NCI-H2081 treated with DMSO at 0.1 percent for 48 hours (cell line): ENCODE results near the gene VPS37B.
"Not testable (repeated sequence)": the region's sequence is repeated elsewhere in the genome, so short reads cannot be mapped to it uniquely, and the experiment has no call there.

Experiments
- DNase-seq: peaks from one replicate; lab custom pipeline; 2025; lab: John Stamatoyannopoulos, UW

The VPS37B gene, protein sequence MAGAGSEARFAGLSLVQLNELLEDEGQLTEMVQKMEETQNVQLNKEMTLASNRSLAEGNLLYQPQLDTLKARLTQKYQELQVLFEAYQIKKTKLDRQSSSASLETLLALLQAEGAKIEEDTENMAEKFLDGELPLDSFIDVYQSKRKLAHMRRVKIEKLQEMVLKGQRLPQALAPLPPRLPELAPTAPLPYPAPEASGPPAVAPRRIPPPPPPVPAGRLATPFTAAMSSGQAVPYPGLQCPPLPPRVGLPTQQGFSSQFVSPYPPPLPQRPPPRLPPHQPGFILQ

DNA sequence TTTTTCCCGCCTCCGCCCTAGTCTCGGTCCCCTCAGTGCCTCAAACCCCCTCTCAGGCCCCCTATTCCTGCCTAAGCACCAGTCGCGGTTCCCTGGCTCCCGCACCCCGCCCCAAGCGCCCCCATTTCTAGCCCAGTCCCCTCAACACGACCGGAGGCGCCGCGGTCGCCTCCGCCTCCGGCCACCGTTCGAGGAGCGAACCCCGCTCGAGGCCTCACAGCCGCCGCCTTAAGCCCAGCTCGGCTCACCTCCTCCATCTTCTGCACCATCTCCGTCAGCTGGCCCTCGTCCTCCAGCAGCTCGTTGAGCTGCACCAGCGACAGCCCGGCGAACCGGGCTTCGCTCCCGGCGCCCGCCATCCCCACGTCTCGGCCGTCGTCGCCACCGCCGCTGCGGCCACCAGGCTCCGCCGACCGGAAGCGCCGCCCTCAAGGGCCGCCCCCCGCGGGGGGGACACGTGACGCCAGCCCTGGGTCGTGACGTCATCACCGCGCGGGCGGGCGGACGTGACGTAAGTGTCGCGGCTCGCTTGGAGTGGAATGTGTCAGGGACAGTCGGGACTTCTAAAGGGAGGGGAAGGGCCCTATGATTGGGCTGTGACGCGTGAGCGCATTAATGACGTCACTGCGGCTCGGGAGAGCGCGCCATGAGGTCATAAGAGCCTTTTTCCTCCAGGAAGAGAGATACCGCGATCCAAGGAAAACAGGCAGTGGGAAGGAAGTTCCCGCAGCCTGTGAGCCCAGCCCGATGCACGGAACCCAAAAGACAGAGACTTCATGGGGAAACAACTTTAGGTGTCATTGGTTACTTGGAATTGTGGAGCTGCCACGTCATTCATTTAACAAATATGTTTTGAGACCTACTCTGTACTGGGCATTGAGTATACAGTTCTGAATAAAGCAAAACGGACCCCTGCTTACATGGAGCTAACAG is at the start of gene VPS37B:
TSS of gene VPS37B (minus strand) at position 421 of the 933 bp plus-strand sequence. CDS start at position 359, 62 bp downstream.
- no peak for DNase-seq

- no peak for DNase-seq
These were observed 49.0 kb upstream of the VPS37B start for GRCh38 chr12:122944605-122945592.

DNA sequence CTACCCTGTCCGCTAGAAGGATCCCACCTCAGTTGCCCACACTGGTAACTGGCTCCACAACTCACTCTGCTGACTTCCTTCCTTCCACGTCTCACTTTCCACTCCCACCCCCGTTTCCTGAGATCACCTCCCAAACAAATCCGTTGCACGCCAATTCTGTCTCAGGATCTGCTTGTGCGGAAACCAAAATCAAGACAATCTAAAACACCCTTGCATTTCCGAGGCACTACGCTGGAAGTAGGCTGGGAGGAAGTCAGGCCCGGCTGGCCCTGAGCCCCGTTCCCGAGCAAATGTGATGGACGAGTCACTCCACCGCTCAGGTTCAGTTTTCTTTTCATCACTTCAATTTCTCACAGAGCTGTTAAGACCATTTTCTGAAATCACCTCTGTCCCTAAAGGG is 47.3 kb upstream of the VPS37B start:
- DNase-seq = no peak

GRCh38 chr12:122942637-122943036 is 46.7 kb upstream of the VPS37B start:
- DNase-seq = no peak

GRCh38 chr12:122941351-122941750 is 45.4 kb upstream of the VPS37B start:
- not testable (repeated sequence) for DNase-seq

DNA sequence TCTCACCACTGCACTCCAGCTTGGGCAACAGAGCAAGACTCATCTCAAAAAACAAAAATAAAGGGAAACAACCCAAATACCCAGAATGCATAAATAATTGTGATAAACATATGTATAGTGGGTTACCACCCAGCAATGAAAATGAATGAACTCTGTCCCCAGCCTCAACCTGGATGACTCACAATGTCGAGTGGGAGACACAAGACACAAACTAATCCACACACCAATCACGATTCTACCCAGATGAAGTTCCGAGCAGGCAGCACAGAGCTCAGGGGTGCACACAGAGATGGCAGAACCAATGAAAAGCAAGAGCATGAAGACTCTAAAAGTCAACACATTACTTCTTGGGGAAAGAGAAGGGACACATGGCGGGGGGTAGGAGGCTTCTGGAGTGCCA is 43.2 kb upstream of the VPS37B start:
- no peak for DNase-seq

DNA sequence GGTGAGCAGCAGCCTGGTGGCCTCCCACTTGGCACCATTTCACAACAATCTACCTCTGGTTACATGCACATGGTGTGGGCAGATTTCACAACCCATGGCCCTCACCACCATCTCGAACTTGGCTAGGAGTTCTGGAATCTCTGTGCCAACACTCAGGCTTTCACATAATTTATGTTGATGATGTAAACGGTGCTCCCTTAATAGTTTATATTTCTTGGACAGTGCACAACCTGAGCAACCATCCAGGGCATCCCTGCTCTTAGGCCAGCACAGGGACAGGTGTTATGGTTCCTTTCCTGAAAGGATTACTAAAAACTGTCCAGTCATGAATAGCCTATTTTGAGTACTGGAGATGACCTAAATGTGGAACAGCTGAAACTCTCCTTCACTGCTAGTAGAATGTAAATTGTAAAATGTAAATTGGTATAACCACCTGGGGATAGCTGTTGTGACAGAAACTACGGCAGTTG is 41.7 kb upstream of the VPS37B start:
- no peak for DNase-seq

GRCh38 chr12:122935318-122935717 is 39.4 kb upstream of the VPS37B start:
- DNase-seq = no peak

GRCh38 chr12:122934722-122935121 is 38.8 kb upstream of the VPS37B start:
- DNase-seq = no peak

DNA sequence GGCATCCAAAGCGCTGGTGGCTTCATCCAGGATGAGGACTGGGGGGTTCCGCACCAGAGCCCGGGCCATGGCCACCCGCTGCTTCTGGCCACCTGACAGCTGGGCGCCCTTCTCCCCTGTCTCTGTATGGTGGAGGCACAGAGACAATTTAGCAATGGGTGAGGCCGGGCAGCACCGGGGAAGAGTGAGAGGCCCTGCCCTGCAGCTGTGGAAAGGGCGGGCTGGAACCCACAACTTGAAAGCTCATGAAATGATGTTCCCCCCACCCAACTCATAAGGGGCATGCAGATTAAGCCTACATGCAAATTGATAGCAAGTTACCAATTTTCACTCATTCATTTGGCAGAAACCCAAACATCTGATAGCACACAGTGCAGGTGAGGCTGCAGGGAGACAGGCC is 36.3 kb upstream of the VPS37B start:
- DNase-seq = no peak

DNA sequence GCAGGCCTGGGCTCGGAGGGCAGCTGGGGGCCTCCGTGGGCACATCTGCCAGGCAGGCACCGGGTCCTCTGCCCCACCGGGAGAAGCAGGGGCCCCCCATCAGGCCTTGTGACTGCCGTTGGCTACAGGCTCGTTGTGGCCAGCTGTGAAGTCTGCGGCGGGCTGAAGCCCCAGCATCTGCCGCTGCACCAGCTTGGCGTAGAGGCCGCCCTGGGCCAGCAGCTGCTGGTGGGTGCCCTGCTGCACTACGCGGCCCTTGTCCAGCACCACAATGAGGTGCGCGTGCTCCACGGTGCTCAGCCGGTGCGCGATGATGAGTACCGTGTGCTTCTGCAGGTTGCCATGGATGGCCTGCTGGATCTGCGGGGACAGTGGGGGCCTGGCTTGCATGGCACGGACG is 33.9 kb upstream of the VPS37B start:
- no peak for DNase-seq

DNA sequence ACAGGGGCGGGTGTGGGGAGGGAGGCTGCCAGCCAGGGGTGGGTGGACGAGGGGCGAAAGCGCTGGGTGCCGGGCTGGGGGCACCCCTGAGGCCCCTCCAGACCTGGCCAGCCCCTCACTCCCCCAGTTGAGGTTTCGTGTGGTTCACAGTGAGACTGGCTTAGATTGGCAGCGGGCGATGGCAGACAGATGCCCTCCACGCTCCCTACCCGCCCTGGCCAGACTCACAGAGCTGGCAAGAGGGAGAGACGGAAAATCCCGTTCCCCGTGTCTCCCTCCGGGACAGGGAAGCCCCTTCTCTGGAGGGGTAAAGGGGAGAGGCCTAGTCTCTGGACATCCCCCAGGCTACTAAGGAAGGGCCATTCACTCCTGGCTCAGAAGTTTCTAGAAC is 33.2 kb upstream of the VPS37B start:
- no peak for DNase-seq

DNA sequence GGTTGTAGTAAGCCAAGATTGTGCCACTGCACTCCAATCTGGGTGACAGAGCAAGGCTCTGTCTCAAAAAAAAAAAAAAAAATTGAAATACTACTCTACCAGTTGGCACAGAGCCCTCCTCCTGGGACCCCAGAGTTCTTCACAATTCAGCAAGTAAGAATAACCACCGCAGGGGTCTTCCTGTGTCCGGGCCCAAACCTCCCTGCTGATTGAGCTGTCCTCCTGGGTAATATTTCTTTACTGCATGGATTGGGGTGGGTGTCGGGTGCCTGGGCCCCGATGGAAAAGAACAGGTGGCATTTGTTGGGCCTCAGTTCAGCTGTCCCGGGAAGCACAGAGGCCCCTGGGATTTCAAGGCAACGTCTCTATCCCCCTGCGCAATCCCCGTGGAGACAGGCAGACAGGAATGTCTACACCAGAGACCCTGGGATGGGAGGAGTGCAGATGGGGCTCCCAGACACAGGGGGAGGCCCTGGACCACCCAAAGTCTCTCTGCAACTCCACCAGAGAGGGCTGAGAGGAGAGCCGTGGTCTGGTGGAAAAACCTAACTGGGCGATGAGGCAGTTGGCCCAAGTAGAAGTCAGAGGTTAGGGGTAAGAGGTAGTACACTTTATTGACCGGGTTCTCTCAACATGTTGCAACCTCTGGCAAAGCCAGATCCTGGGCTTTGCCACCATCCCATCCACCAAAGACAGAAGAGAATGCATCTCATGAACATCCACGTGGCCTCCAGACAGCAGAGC is 32.7 kb upstream of the VPS37B start:
- DNase-seq = no peak

- no peak for DNase-seq
These were observed 32.0 kb upstream of the VPS37B start for GRCh38 chr12:122927756-122928403.

DNA sequence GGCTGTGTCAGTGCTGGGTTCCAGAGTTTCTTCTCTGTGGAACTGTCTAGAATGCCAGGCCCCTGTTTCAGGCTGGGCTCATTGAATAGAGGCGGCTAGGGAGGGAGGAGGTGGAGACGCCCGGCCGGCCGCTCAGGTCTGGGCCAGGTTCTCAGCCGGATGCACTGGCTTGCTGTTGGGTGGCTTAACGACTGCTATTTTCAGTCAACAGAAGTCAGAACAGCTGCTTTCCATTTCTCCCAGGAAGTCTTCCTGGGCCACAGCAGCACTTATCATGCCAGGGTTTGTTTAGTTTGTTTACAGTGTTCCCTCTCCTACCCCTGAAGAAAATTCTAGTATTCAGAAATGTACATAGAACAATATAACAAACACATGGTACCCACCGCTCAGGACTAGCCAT is 26.0 kb upstream of the VPS37B start:
- DNase-seq = no peak

GRCh38 chr12:122920687-122921086 is 24.8 kb upstream of the VPS37B start:
- DNase-seq = no peak

DNA sequence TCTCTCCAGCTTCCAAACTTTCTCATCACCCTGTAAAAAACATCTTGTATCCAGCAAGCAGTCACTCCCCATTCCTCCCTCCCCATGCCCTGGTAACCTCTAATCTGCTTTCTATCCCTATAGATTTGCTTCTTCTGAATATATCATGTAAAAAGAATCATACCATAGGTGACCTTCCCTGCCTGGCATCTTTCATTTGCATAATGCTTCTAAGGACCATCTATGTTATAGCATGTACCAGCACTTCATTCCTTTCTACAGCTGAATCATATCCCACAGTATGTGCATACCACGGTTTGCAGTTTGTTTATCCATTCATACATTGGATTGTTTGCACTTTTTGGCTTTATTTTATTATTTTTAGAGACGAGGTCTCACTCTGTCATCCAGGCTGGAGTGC is 22.9 kb upstream of the VPS37B start:
- no peak for DNase-seq

DNA sequence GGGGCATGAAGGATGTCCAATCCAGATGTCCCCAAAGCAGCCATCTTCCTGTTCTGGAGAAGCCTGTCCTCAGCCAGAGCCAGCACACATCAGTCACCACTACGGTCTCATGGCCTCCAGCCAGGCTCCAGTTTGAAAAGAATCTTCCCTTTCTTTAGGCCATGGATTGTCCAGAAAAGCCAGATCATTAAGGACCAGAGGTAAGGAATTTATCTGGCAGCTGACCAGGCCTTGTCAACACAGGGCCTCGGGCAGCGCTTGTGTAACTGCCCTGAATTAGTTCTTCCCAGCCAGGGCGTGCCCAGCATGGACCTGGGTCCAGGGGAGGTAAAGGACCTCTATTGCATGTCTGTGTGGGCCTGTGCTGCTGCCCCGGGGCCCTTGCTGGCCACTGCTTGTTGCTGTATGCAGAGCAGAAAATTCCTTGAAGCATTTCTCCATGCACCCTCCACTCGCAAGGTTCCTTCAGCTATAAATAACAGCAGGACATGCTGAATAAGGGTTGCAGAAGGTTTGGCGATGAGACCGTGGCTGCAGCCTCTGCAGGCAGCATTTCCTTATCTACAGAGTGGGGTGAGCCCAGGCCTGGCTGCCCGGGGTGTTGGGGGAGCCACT is 21.7 kb upstream of the VPS37B start:
- no peak for DNase-seq

DNA sequence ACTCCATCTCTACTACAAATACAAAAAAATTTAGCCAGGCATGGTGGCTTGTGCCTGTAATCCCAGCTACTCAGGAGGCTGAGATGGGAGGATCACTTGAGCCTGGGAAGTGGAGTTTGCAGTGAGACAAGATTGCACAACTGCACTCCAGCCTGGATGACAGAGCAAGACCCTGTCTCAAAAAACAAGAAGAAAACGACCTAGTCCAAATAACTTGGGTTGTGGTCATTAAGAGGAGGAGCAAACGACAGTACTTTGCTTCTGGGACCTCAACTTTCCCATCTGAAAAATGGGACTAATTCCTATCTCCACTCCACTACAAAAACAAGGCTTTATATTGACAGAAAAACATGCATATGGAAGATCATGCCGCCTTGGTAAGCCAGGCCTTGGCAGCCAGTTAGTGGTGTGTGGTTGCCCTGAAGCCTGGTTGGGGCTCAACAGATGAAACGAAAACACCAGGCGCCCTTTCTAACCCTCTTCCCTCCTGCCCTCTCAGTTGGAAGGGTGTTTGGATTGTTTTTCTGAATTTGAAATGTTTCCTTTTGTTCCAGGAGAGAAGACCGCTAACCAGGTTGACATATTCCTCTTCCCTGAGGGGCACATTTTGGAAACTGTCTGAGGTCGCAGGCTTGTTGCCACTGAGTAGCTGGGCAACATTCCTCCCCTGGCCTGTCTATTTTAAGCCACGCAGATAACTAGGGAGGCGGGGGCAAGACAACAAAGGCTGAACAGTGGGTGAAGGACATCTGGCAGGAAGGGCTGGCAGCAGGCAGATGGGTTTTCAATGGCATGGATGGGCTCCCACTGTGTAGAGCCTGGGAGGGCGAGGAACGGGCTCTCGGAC is 13.7 kb upstream of the VPS37B start:
- DNase-seq = peak; percentile 62
